Neural progenitor cell (in vitro differentiated cells): ENCODE data around the gene SLC25A13. TPM values are rescaled to one million over a fixed set of nuclear protein-coding genes. Genes with fewer than 3 reads are reported as not detected.

Source experiments
- DNase-seq: peaks from one replicate; pipeline ENCODE4 v3.0.0-alpha.2; 2016; ENCODE audit warnings: low spot score
- H2AFZ ChIP-seq: fragments of 200-600 bp; sonication (generic); replicated peaks from 2 replicates; pipeline ENCODE4 v1.6.1; 2016; ENCODE audit warnings: antibody characterized with exemption
- H3F3A ChIP-seq: fragments of 200-600 bp; sonication (generic); 2 replicates; pipeline ENCODE4 v1.6.1; 2016; ENCODE audit warnings: antibody characterized with exemption, low read depth
- H3K27ac ChIP-seq: fragments of 200-600 bp; sonication (generic); 2 replicates; pipeline ENCODE4 v1.5.1; 2016; ENCODE audit warnings: mild to moderate bottlenecking
- H3K27me3 ChIP-seq: fragments of 200-600 bp; sonication (generic); 2 replicates; pipeline ENCODE4 v1.6.1; 2016; ENCODE audit warnings: mild to moderate bottlenecking, moderate library complexity
- H3K36me3 ChIP-seq: fragments of 200-600 bp; sonication (generic); 2 replicates; pipeline ENCODE4 v1.5.1; 2016
- H3K4me1 ChIP-seq: fragments of 200-600 bp; sonication (generic); 2 replicates; pipeline ENCODE4 v1.6.1; 2016; ENCODE audit warnings: mixed run types
- H3K4me2 ChIP-seq: fragments of 200-600 bp; sonication (generic); 2 replicates; pipeline ENCODE4 v1.6.1; 2016
- H3K4me3 ChIP-seq: fragments of 200-600 bp; sonication (generic); 2 replicates; pipeline ENCODE4 v1.5.1; 2016
- H3K79me2 ChIP-seq: fragments of 200-600 bp; sonication (generic); 2 replicates; pipeline ENCODE4 v1.6.1; 2016; ENCODE audit warnings: low read depth
- H3K9ac ChIP-seq: fragments of 200-600 bp; sonication (generic); 2 replicates; pipeline ENCODE4 v1.6.1; 2016
- H3K9me3 ChIP-seq: fragments of 200-600 bp; sonication (generic); 2 replicates; pipeline ENCODE4 v1.5.1; 2016; ENCODE audit warnings: low read depth
- H4K20me1 ChIP-seq: fragments of 200-600 bp; sonication (generic); 2 replicates; pipeline ENCODE4 v1.6.1; 2016; ENCODE audit warnings: low read depth
- H3K27ac Mint-ChIP-seq: 3 replicates; pipeline ENCODE4 v1.8.0; 2021; ENCODE audit warnings: mixed read lengths
- H3K27me3 Mint-ChIP-seq: 2 replicates; pipeline ENCODE4 v1.8.0; 2022; ENCODE audit warnings: low read depth, mild to moderate bottlenecking, inconsistent platforms, moderate library complexity, mixed read lengths; ENCODE audit not compliant: insufficient read depth
- H3K36me3 Mint-ChIP-seq: 3 replicates; pipeline ENCODE4 v1.8.0; 2021; ENCODE audit warnings: mixed read lengths
- H3K4me1 Mint-ChIP-seq: 3 replicates; pipeline ENCODE4 v1.8.0; 2021; ENCODE audit warnings: mixed read lengths
- H3K4me3 Mint-ChIP-seq: 3 replicates; pipeline ENCODE4 v1.8.0; 2021; ENCODE audit warnings: mild to moderate bottlenecking, moderate library complexity, mixed read lengths
- H3K9me3 Mint-ChIP-seq: 3 replicates; pipeline ENCODE4 v1.8.0; 2020; ENCODE audit warnings: mixed read lengths
- CTCF ChIP-seq: fragments of 200-600 bp; sonication (generic); IDR thresholded peaks from 2 replicates; pipeline ENCODE4 v1.5.1; 2017; ENCODE audit warnings: antibody characterized with exemption, mild to moderate bottlenecking
- EZH2 ChIP-seq: fragments of 200-600 bp; sonication (generic); IDR thresholded peaks from 2 replicates; pipeline ENCODE4 v1.6.1; 2017; ENCODE audit warnings: antibody characterized with exemption, mild to moderate bottlenecking, moderate library complexity
- EZH2phosphoT487 ChIP-seq: fragments of 200-600 bp; sonication (generic); IDR thresholded peaks from 2 replicates; pipeline ENCODE4 v1.6.1; 2017; ENCODE audit warnings: antibody characterized with exemption
- total RNA-seq: library from RNA; depleted of rRNA; stranded (reverse); fragments of >200 nt; gene quantifications from 2 replicates; pipeline ENCODE4 v1.2.3, GENCODE V29; 2015; ENCODE audit warnings: low replicate concordance

Gene SLC25A13
- total RNA-seq, 1 donor from 2014 or later, result 83.3 TPM

DNA sequence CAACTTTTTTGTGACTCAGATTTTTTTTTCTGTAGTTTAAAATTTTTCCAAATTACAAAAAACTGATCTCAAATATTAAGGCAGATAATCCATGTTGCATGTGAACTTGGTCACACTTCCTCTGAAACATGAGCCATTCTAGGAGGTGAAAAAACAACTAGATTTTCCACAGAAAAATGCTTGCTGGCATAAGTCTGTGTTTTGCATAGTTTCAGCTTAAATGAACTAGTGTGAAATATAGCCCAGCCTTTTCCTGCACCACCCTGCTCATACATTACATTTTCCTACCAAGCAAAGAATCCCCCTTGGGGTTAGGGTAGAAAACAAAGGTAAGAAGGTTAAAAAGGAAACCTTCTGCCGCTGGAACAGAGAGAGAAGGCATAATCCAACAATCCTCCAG, 48.2 kb downstream of the SLC25A13 start:
- Histone ChIP-seq H3K4me2 (no peak overlapping the region), H3F3A (no peaks in the 10 kb centered on the region), H3K27ac (no peak overlapping the region), H3K9ac (no peak overlapping the region), H3K36me3 (peaks cover 8% of the 10 kb centered on the region), H3K4me3 (no peak overlapping the region), H2AFZ (no peak overlapping the region), H3K27me3 (no peaks in the 10 kb centered on the region), H3K4me1 (no peaks in the 10 kb centered on the region), H4K20me1 (no peaks in the 10 kb centered on the region), H3K79me2 (peaks cover 6% of the 10 kb centered on the region), H3K9me3 (no peaks in the 10 kb centered on the region)
- no peak overlapping the region for H3K27ac Mint-ChIP-seq
- peaks cover 9% of the 10 kb centered on the region for H3K9me3 Mint-ChIP-seq
- TF ChIP-seq CTCF (no peak), EZH2phosphoT487 (no peak), EZH2 (no peak)
- H3K36me3 Mint-ChIP-seq, result peaks cover 32% of the 10 kb centered on the region
- H3K4me1 Mint-ChIP-seq, result no peaks in the 10 kb centered on the region
- no peak for DNase-seq
- H3K27me3 Mint-ChIP-seq, result no peaks in the 10 kb centered on the region
- H3K4me3 Mint-ChIP-seq, result no peak overlapping the region

DNA sequence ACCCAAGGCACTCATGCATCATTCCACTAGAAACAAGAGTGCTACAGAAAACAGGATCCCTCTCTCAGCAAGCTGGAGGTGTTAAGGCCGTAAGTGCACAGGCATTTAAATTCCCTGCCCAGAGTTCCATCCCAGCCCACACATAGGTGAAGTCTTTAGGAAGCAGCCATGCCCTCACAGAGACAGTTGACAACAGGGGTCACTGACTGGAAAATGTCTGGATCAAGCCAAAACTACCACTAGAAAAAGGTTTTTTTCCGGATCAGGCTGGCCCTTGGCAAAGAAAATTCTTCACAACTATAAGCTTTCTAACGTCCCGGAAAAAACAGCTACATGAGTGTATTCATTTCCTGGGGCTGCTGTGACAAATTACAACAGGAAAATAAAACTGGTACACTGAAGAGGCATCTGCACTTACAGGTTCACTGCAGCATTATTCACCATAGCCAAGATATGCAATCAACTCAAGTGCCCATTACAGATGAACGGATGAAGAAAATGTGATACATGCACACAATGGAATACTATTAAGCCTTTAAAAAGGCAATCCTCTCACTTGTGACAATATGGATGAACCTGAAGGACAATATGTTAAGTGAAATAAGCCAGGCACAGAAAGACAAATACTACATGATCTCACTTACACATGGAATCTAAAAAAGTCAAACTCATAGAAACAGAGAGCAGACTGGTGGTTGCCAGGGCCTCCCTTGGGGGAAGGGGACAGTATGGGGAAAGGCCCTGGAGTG, 52.5 kb downstream of the SLC25A13 start:
- DNase-seq, result no peak
- H3K27ac ChIP-seq, result no peak overlapping the region
- H3K4me3 ChIP-seq, result no peak overlapping the region
- no peak overlapping the region for H2AFZ ChIP-seq
- H3K4me1 ChIP-seq, result no peaks in the 10 kb centered on the region
- Mint-ChIP-seq H3K27me3 (no peaks in the 10 kb centered on the region), H3K4me1 (no peaks in the 10 kb centered on the region), H3K4me3 (no peak overlapping the region), H3K9me3 (peaks cover 2% of the 10 kb centered on the region), H3K27ac (no peak overlapping the region), H3K36me3 (peaks cover 25% of the 10 kb centered on the region)
- no peaks in the 10 kb centered on the region for H3F3A ChIP-seq
- no peaks in the 10 kb centered on the region for H3K27me3 ChIP-seq
- no peak for TF ChIP-seq CTCF
- TF ChIP-seq EZH2phosphoT487, result no peak
- no peak for TF ChIP-seq EZH2
- no peak overlapping the region for H3K4me2 ChIP-seq
- H3K9me3 ChIP-seq, result no peaks in the 10 kb centered on the region
- H3K36me3 ChIP-seq, result peaks cover 4% of the 10 kb centered on the region
- H4K20me1 ChIP-seq, result no peaks in the 10 kb centered on the region
- H3K79me2 ChIP-seq, result peaks cover 6% of the 10 kb centered on the region
- H3K9ac ChIP-seq, result no peak overlapping the region

GRCh38 chr7:96266580-96266979, 55.3 kb downstream of the SLC25A13 start:
- TF ChIP-seq EZH2, result no peak
- no peak for TF ChIP-seq CTCF
- TF ChIP-seq EZH2phosphoT487, result no peak
- Histone ChIP-seq H3K36me3 (peaks cover 4% of the 10 kb centered on the region), H2AFZ (no peak overlapping the region), H3F3A (no peaks in the 10 kb centered on the region), H4K20me1 (no peaks in the 10 kb centered on the region), H3K9me3 (no peaks in the 10 kb centered on the region), H3K79me2 (peaks cover 12% of the 10 kb centered on the region), H3K4me1 (no peaks in the 10 kb centered on the region), H3K4me2 (no peak overlapping the region), H3K9ac (no peak overlapping the region), H3K4me3 (no peak overlapping the region), H3K27me3 (no peaks in the 10 kb centered on the region), H3K27ac (no peak overlapping the region)
- H3K36me3 Mint-ChIP-seq, result peaks cover 28% of the 10 kb centered on the region
- DNase-seq, result no peak
- H3K4me1 Mint-ChIP-seq, result no peaks in the 10 kb centered on the region
- H3K27me3 Mint-ChIP-seq, result no peaks in the 10 kb centered on the region
- H3K27ac Mint-ChIP-seq, result no peak overlapping the region
- no peak overlapping the region for H3K4me3 Mint-ChIP-seq
- no peaks in the 10 kb centered on the region for H3K9me3 Mint-ChIP-seq
